Amniotic stem cell (primary cell): ENCODE results near the gene SORCS2.
"Not testable (repeated sequence)": the region's sequence is repeated elsewhere in the genome, so short reads cannot be mapped to it uniquely, and the experiment has no call there.

Experiments
- DNase-seq: peaks from one replicate; lab custom pipeline; 2025; lab: John Stamatoyannopoulos, UW

Gene SORCS2

DNA sequence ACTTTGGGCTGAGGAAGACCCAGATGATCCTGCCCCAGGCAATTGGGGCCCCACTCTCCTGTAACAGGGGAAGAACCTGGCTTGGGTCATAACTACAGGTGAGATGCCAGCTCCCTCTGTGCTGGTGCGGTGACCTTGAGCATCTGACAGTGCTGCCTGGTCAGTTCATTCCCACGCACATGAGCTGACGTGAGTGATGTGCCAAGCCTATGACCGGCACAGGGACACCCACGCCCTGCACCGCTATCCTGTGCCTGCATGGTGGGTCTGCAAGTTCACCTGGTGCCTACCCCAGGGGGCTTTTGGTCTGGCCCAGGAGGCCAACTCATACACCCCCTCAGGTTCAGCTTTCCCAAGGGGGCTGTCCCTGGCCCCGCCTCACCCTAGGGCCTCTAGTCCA lies 366.1 kb downstream of the SORCS2 start:
- no peak for DNase-seq

DNA sequence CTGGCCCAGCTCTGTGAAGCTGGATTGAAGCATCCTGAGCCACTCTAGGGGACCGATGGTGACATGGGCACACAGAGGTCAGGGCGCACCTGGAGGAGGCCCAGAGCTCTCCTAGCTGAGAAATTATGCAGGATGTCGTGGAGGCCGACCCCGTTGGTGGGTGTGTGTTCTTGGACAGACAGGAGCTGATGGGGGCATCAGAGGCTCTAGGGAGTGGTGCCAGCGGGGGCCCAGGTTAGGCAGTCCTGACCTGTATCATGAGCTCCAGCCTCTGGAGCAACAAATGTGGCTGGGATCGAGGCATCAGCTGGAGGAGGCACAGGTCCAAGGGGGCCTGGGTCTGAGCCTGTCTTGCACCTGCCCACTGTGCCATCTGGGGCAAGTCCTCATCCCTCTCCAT lies 367.0 kb downstream of the SORCS2 start:
- DNase-seq = no peak

DNA sequence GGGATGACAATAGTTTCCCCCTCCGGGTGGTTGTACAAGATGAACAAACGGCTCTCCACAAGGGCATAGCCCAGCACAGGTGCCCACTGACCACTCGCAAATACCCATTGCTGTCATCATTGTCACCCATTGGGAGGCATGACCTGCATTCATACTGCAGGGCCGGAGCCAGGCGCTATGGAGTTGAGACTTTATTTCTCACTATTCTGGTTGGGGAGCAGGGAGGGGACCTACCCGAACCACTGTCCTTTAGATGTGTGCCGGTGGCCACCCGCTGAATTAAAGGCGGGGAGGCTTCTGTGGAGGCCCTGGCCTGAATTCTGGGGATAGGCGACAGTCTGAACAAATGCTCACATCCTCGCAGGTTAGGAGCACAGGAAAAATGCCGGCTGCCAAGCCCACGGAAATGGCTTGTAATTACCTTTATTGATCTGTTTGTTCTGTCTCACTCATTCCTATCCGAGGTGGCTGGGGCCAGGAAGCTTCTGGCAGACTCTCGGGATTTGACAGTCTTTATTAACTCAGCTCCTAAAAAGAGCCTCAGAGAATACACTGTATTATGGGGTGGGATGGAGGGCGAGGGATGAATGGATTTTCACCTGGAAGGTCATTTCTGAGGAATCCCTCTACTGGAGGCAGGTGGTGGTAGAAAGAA lies 367.5 kb downstream of the SORCS2 start:
- DNase-seq = no peak

DNA sequence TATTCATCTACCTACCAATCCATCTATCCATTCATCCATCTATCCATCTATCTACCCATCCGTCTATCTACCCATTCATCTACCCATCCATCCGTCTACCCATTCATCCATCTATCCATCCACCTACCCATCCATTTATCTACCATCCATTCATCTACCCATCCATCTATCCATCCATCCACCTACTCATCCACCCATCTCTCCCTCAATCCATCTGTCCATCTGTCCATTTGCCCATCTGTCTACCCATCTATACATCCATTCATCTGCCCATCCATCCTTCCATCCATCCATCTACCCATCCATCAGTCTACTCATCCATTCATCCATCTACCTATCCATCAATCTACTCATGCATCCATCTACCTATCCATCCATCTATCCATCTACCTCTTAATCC lies 369.2 kb downstream of the SORCS2 start:
- no peak for DNase-seq

DNA sequence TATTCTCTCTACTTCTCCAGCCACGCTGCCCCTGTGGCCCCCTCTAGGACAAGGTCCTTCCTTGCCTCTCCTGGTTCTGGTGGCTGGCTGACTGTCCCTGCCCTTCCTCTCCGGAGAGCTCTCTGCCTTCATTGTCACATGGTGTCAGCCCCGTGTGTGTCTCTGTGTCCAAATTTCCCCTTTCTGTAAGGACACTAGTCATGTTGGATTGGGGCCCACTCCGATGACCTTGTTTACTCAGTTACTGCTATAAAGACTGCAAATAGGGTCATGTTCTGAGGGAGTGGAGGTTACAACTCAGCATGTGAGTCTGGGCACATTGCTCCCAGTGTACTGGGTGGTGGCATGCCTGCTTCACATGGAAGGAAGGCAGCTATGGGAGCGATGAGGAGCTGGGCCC lies 371.9 kb downstream of the SORCS2 start:
- DNase-seq = no peak

DNA sequence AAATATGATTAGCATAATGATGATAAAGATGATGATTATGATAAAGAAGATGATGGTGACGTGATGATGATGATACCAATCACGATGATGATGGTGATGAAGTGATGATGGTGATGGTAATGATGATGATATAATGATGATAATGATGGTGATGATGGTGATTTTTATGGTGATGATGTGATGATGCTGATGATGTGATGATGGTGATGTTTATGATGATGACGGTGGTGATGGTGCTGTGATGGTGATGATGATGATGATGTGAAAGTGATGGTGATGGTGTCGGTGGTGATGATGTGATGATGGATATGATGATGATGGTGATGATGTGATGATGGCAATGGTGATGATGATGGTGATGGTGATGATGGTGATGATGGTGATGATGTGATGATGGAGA lies 373.1 kb downstream of the SORCS2 start:
- DNase-seq = no peak

DNA sequence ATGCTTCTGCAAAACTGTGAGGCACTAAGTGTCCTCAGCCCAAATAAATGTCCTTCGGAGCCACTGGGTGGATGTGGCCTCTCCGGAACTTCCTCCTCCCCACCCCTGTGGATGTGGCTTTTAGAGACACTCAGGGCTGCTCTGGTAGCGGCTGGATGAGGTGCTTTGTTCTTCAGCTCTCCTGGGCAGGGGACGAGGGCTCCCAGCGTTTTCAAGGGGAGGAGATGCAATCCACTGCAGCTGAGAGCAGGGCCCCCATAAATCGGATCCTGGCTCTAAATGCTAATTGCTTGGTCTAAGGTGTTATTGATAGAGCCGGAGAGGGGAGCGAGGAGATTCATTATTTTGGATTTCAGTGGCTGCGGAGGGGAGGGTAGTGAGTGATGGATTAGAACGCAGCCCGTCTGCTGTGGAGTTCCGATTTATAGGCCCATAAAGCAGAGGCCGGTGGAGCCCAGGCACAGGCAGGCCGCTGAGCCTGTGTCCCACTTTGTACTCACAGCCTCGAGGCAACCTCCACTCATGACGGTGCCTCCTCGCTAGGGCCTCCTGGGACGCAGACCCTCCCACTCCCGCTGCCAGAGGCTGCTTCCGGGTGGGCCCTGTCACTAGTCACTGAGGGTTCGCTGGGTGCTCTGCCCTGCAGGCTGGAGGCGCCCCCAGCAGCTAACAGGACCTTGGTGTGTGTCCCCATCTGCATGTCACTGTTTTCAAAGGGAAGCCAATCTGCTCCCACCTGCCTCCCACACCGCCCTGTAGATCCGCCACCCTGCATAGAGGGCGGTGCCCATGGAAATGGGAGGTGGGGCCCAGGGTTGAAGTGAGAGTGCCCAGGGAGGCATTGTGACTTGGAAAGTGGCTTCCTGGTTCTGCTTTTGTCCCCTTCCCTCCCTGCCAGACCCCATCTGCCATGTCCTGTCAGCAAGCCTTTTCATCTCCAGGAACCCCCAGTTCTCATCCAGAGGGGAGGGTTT lies 377.8 kb downstream of the SORCS2 start:
- no peak for DNase-seq

DNA sequence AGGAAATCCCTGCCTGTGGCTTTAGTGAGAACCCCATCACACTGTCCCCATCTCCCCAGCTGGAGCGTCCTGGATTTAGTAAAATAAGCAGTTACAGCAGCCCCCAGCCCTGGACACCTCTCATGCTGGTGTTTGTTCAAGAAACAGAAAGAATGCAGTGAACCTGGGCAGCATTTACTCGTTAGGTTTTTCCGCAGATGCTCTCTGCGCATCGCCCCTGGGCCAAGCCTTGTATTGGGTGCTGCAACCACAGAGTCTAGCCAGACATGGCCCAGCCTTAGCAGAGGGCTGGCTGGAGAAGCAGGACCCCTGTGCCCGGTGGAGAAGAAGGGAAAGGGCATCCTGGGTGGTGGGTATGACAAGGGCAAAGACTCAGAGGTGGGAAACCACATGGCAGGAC lies 378.7 kb downstream of the SORCS2 start:
- DNase-seq = no peak

DNA sequence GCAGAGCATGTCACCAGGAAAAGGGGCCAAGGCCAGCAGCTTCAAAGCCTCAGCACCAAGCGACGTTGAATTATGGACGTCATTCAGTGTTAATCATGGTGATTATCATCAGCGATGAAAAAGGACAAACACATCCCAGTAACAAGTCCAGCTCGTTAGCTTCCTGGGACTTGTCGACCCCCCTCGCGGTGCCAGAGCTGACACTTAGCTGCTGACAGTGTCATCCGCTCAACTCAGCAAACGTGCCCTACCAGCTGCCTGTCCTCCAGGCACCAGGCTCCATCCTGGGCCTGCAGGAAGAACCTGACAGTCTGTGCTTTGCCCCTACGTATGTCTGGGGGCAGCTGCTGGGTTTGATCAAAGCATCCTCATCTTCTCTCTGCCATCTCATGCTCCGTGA lies 379.4 kb downstream of the SORCS2 start:
- DNase-seq = no peak

DNA sequence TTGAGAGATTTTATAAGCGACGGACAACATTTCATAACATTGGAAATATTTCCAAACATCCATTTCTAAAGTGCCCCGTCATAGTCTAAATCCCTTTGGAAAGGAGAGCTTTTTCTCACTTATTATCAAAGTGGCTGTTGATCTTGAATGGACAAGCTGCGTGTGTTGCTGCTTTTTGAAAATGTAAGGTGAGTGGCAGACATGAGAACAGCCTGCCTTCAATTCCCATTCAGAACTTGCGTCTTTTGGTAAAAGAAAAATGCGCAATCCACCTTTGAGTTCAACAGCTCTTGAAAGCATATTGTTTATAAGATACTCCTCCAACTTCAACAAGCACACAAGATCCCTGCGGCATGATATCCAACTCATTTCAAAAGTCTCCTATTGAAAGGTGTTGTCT lies 380.6 kb downstream of the SORCS2 start:
- DNase-seq = no peak

DNA sequence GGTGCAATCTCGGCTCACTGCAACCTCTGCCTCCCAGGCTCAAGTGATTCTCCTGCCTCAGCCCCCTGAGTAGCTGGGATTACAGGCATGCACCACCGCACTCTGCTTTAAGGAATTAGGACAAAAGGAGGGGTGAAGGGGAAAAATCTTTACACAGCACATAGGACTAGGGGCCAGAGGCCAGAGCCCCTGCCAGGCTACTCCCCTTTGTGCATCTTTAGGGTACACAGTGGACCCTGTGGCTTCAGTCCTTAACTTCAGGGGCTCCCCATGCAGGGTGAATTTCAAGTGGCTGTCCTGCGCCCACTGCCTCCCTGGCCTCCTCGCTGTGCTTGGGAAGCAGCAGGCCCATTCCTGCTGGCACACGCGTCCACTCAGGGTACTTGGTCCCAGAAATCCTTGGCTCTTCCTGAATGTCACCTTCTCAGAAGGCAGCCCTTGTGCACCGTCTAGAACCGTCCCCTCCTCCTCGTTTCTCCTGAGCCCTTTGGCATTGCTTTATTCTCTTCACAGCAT lies 381.3 kb downstream of the SORCS2 start:
- no peak for DNase-seq

DNA sequence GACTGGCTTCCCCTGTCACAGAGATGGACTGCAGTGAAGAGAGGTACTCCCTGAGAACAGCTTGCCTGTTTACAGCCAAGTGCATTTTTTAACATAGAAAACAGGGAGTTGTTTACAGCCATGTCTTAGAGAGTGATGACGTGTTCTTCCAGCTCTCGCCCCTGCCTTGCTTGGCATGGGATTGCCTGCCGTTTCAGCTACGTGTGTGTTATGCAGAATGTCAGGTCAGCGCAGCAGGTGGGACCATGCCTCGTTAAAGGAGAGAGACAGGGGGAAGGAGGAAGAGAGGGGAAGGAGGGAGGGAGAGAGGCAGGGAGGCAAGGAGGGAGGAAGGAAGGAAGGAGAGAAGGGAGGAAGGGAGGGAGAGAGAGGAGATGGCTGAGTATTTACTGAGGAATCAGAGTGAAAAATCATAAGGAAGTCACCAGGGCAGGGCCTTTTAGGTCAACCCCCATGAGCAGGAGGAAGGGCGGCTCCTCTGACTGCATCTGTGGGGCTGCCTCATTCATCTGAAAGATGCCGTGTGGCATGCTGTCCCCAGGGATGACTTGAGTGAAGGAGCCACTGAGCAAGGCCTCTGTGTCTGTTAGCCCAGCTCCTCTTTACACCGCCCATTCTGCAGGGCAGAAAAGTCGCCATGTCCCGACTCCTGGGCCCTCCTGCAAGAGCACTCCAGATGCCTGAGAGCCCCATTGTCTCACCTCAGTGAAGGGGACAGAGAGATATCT lies 382.1 kb downstream of the SORCS2 start:
- no peak for DNase-seq

DNA sequence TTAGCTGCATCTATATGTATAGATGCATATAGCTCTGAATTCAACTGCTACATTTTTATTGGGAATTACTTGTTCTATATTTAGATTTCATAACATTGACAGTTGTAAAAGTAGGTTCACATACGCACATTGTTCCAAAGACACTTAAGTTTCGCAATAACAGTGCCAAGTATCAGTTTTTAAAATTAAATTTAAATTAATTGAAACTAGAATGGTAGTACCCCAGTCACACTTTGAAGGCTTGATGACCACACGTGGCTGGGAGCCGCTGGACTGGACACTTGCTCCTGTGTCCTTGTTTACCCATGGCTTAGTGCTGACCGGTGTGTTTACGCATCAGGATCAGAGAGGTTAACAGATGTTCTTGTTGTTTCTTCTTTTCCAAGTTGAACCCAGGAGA lies 383.1 kb downstream of the SORCS2 start:
- no peak for DNase-seq

DNA sequence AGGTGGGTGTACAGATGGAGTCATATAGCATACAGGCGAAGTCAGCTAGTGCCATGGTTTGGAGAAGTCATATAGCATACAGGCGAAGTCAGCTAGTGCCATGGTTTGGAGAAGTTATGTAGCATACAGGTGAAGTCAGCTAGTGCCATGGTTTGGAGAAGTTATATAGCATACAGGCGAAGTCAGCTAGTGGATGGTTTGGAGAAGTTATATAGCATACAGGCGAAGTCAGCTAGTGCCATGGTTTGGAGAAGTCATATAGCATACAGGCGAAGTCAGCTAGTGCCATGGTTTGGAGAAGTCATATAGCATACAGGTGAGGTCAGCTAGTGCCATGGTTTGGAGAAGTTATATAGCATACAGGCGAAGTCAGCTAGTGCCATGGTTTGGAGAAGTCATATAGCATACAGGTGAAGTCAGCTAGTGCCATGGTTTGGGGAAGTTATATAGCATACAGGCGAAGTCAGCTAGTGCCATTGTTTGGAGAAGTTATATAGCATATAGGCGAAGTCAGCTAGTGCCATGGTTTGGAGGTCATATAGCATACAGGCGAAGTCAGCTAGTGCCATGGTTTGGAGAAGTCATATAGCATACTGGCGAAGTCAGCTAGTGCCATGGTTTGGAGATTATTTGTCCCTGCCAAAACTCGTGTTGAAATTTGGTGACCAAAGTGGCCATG lies 385.2 kb downstream of the SORCS2 start:
- not testable (repeated sequence) for DNase-seq

DNA sequence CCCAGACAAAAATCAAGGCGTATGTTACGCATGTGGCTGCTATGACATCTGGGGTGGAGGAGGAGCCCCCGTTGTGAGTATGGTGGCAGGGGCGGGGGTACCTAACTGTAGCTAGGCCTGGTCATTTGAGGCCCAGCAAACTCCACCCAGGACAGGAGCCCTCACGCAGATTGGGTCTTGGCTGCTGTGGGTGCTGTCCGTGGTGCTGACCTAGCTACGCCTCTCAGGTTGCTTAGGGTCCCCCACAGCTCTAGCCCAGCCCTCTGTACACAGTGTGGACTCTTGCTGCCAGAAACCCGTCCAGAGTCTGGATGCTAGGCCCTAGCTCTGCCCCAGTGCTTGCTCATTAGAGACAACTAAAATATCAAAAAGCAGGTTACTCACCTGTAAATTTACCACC lies 389.1 kb downstream of the SORCS2 start:
- no peak for DNase-seq

DNA sequence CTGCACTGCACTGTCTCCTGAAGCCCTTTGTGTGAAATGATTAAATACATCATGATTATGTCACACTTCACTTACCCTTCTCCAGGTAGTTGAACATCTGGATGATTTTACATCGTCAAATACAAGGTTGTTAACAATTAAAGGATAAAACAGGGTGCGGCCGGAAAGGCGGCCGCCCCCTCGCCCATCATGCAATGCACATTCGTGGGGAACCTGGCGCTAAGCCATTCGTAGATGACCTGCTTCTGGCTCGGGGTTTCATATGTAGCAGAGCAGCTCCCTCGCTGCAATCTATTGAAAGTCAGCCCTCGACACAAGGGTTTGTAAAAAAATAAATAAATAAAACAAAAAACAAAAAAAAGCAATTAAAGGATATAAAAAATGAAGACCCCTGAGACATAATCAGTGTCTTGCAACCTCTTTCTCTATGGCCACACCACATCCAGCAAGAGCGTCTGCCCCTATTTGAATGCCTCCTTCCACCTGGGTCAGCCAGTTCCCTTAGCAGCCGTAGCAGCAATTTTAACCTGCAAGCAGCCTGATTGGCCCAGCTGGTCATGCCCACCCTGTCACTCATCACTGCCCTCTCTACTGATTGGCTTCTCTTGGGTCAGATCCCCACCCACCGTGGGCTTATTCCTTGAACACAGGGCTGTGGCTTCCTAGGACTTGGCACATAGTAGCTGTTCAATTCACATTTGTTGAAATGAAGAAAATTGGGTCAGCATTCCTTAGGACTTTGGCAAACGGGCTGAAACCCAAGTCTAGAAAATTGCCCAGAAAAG lies 390.2 kb downstream of the SORCS2 start:
- DNase-seq = no peak

DNA sequence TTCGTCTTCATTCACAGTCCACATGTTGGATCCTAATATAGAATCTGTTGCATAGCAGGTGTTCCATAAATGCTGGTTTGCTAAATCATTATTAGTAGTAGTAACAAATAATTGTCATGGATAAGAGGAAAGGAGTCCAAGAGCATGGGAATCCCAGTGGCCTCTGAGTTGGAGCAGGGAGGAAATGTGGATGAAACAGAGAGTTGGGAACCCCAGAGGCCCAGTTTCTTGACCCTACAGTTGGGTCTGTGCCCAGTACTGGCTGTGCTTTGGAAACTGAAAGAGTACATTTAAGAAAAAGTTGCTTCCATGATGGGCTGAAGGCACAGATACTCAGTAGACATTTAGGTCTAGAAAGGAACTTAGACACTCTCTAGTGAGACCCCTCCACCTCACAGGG lies 391.8 kb downstream of the SORCS2 start:
- no peak for DNase-seq

DNA sequence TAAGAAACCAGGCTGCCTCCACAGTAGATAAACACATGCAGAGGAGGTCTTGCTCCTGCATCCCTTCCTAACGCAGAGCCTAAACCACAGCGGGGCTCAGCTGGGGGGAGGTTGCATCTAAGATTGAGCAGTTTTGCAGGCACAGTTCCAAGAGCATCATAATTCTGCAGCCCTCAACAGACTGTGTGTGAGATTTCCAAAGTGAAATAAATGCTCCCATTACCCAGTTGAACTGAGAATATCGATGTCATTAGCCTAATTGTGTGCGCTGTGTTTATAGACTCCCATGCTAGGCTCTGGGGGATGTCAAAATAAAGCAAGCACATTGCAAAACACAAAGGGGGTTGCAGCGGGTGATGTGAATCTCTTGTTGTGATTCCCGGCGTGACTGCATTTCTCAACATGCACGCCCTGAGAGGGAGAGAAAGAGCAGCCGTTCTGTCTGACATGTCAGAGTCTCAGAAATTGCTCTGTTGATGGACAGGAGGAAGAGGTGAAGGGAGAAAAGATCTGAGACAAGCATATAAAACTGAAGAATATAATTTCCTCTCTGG lies 392.3 kb downstream of the SORCS2 start:
- no peak for DNase-seq

DNA sequence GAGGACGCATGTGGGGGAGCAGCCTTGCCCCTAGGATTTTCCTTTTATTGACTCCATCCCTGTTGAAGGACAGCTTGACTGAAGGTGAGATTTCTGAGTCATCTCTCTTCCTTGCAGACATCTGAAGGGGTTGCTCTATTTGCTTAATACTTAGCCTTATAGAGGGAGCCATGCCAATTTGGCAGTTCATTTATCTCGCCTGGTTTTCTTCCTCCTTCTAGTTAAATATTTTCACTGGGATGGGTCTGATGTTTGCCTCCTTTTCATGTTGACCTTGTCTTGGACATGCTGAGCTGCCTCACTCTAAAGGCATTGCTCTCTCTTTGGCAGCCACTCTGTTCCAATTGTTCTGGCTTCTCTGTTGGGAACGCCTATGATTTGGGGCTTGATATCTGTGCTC lies 393.4 kb downstream of the SORCS2 start:
- no peak for DNase-seq

DNA sequence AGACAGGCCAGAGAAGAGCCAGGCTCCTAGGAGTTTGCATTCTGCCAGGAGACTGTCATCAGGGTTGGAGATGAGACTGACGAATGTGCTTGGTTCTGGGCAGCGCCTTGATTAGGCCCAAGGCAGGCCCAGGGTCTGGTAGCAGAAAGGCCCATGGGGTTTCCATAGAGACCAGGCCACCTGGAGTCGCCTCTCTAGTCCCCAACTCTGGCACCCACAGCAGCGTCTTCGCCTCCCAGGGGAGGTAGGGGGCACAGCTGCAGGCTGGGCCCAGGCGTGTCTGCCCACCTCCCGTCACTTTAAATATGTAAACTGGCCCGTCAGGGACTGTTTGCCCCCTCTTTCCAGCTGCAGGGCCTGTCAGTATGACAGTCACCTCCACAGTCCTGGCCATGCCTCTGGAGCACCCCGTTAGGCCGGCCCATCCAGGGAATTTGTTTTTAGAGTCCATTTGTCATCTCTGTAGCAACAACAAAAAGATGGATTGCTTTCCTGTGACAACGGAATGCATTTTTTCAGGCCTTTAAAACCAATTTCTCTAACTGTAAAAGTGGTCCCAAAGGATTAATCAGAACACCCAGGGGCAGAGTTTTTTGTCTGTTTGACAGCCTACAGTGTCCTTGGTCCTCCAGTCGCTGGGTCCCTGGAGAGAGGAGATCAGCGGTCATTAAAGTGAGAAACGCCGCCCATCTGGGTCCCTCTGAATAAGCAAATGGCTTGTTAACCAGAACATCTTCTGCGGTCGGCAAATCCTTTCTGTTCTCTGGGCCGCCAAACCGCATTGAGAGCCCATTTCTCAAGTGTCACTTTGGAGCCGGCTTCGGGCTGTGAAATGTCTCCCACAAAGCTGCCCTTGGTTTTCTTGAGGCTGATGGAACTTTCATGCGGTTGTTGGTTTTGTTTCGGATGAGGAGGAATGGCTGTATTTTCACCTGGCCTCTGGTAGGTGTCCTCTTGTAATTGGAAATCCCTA lies 395.4 kb downstream of the SORCS2 start:
- no peak for DNase-seq
